ENCODE measurements around the gene CA14. TPM values are rescaled to one million over a fixed set of nuclear protein-coding genes. Genes with fewer than 3 reads are reported as not detected.

Gene CA14
- total and polyA plus RNA-seq, 2 experiments from 2014 or later, result 41.3 to 47.4 TPM

DNA sequence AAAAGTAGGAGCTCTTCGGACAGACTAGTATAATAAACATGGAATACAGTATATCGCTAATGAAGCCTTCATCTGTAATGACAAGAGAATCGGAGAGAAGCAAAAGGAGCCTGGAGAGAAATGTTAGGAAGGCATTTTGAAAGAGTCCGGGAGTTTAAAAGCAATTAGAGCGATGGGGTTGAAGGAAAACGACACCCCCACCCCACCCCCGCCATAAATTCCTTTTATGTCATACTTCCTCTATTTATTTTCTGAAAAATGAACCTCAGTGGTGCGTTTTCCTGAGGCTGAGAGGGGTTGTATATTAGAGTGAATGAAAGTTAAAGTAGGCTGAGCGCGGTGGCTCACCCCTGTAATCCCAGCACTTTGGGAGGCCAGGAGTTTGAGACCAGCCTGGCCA is 11.9 kb downstream of the CA14 start:
- peaks cover 31% of the 10 kb centered on the region for H3K4me1 ChIP-seq (ENCODE audit: insufficient read depth)
- peak overlapping the region; percentile 98 for H3K27ac Mint-ChIP-seq
- no peaks in the 10 kb centered on the region; the same call in 1 of the 3 replicates for H3K9me3 Mint-ChIP-seq
- no peaks in the 10 kb centered on the region for H4K20me1 ChIP-seq (replicated peaks; ENCODE audit: insufficient read depth)
- H3K36me3 ChIP-seq (ENCODE audit: insufficient read depth), result peaks cover 12% of the 10 kb centered on the region; the same call in 1 of the 2 replicates
- no peaks in the 10 kb centered on the region for H3K27me3 ChIP-seq (ENCODE audit: insufficient read depth)
- DNase-seq (ENCODE audit: low spot score), result no peak
- peak overlapping the region; percentile 63 for H3K4me2 ChIP-seq
- H2AFZ ChIP-seq, result no peak overlapping the region
- peaks cover 35% of the 10 kb centered on the region for H3K27me3 Mint-ChIP-seq (ENCODE audit: insufficient read depth, low read depth, poor library complexity)
- peak overlapping the region; percentile 87 for H3K4me3 ChIP-seq
- peaks cover 18% of the 10 kb centered on the region for H3K79me2 ChIP-seq (replicated peaks; ENCODE audit: insufficient read depth)
- TF ChIP-seq ZNF331 (CRISPR knock-in tag; IDR thresholded peaks at IDR 0.05; ENCODE audit: low read depth) (no peak), CREB1 (CRISPR knock-in tag; IDR thresholded peaks at IDR 0.05; ENCODE audit: low read depth) (no peak), EZH2 (IDR thresholded peaks at IDR 0.05; ENCODE audit: low read depth, unreplicated experiment) (no peak), NANOG (IDR thresholded peaks at IDR 0.05; ENCODE audit: borderline replicate concordance) (no peak)
- TF ChIP-seq, protein P1, sequence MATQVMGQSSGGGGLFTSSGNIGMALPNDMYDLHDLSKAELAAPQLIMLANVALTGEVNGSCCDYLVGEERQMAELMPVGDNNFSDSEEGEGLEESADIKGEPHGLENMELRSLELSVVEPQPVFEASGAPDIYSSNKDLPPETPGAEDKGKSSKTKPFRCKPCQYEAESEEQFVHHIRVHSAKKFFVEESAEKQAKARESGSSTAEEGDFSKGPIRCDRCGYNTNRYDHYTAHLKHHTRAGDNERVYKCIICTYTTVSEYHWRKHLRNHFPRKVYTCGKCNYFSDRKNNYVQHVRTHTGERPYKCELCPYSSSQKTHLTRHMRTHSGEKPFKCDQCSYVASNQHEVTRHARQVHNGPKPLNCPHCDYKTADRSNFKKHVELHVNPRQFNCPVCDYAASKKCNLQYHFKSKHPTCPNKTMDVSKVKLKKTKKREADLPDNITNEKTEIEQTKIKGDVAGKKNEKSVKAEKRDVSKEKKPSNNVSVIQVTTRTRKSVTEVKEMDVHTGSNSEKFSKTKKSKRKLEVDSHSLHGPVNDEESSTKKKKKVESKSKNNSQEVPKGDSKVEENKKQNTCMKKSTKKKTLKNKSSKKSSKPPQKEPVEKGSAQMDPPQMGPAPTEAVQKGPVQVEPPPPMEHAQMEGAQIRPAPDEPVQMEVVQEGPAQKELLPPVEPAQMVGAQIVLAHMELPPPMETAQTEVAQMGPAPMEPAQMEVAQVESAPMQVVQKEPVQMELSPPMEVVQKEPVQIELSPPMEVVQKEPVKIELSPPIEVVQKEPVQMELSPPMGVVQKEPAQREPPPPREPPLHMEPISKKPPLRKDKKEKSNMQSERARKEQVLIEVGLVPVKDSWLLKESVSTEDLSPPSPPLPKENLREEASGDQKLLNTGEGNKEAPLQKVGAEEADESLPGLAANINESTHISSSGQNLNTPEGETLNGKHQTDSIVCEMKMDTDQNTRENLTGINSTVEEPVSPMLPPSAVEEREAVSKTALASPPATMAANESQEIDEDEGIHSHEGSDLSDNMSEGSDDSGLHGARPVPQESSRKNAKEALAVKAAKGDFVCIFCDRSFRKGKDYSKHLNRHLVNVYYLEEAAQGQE (IDR thresholded peaks at IDR 0.05; ENCODE audit: unreplicated experiment), result no peak
- TF ChIP-seq, protein P2, sequence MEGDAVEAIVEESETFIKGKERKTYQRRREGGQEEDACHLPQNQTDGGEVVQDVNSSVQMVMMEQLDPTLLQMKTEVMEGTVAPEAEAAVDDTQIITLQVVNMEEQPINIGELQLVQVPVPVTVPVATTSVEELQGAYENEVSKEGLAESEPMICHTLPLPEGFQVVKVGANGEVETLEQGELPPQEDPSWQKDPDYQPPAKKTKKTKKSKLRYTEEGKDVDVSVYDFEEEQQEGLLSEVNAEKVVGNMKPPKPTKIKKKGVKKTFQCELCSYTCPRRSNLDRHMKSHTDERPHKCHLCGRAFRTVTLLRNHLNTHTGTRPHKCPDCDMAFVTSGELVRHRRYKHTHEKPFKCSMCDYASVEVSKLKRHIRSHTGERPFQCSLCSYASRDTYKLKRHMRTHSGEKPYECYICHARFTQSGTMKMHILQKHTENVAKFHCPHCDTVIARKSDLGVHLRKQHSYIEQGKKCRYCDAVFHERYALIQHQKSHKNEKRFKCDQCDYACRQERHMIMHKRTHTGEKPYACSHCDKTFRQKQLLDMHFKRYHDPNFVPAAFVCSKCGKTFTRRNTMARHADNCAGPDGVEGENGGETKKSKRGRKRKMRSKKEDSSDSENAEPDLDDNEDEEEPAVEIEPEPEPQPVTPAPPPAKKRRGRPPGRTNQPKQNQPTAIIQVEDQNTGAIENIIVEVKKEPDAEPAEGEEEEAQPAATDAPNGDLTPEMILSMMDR (conservative IDR thresholded peaks at IDR 0.05; ENCODE audit: low read depth in 2 of 2), result no peak
- H3F3A ChIP-seq (replicated peaks; ENCODE audit: low read depth), result peaks cover 17% of the 10 kb centered on the region; the same call in 1 of the 2 replicates
- H3K4me1 Mint-ChIP-seq, result peaks cover 42% of the 10 kb centered on the region
- H3K9me2 ChIP-seq (ENCODE audit: insufficient read depth), result no peaks in the 10 kb centered on the region
- ATAC-seq, result no peak
- H3K36me3 Mint-ChIP-seq (ENCODE audit: low read depth), result peaks cover 40% of the 10 kb centered on the region
- H3K27ac ChIP-seq (ENCODE audit: low read depth), result peak overlapping the region; percentile 90
- peak overlapping the region; percentile 99 for H3K4me3 Mint-ChIP-seq

DNA sequence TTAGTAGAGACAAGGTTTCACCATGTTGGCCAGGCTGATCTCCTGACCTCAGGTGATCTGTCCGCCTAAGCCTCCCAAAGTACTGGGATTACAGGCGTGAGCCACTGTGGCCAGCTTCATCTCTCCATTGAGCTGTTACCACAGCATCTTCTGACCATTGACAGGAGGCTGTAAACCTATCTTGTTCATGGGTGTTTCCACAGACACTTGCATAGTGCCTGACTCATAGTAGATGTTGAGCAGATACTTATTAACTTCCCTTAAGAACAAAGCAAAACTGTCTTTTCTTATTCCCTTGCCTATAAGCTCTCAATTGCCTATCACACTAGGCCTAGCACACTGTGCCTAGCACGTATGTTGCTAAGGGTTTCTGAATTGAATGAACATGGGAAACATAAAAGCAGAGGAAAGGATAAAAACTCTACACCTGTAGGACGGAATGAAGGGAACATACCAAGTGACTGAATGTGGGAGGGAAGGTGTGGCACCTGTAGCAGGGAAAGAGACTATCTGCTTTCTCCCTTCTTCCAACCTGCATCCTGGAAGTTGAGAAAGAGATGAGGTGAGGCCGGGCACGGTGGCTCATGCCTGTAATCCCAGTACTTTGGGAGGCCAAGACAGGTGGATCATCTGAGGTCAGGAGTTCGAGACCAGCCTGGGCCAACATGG is 13.9 kb downstream of the CA14 start:
- Mint-ChIP-seq H3K27ac (peak overlapping the region; percentile 92), H3K27me3 (ENCODE audit: insufficient read depth, low read depth, poor library complexity) (peaks cover 30% of the 10 kb centered on the region), H3K4me1 (peaks cover 42% of the 10 kb centered on the region), H3K4me3 (peak overlapping the region; percentile 70), H3K9me3 (no peaks in the 10 kb centered on the region; the same call in 1 of the 3 replicates), H3K36me3 (ENCODE audit: low read depth) (peaks cover 20% of the 10 kb centered on the region)
- no peaks in the 10 kb centered on the region for H3K27me3 ChIP-seq (ENCODE audit: insufficient read depth)
- DNase-seq (ENCODE audit: low spot score) (no peak), ATAC-seq (no peak)
- no peaks in the 10 kb centered on the region for H3K9me2 ChIP-seq (ENCODE audit: insufficient read depth)
- peaks cover 10% of the 10 kb centered on the region; the same call in 1 of the 2 replicates for H3F3A ChIP-seq (replicated peaks; ENCODE audit: low read depth)
- H3K4me3 ChIP-seq, result peak overlapping the region; percentile 51; the same call in 1 of the 2 replicates
- TF ChIP-seq EZH2phosphoT487 (IDR thresholded peaks at IDR 0.05; ENCODE audit: unreplicated experiment), result no peak
- TF ChIP-seq ZNF114 (CRISPR knock-in tag; IDR thresholded peaks at IDR 0.05), result no peak
- TF ChIP-seq, protein P3, sequence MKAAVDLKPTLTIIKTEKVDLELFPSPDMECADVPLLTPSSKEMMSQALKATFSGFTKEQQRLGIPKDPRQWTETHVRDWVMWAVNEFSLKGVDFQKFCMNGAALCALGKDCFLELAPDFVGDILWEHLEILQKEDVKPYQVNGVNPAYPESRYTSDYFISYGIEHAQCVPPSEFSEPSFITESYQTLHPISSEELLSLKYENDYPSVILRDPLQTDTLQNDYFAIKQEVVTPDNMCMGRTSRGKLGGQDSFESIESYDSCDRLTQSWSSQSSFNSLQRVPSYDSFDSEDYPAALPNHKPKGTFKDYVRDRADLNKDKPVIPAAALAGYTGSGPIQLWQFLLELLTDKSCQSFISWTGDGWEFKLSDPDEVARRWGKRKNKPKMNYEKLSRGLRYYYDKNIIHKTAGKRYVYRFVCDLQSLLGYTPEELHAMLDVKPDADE (IDR thresholded peaks at IDR 0.05), result no peak
- peaks cover 18% of the 10 kb centered on the region for H3K79me2 ChIP-seq (replicated peaks; ENCODE audit: insufficient read depth)
- no peak overlapping the region for H2AFZ ChIP-seq
- no peaks in the 10 kb centered on the region for H4K20me1 ChIP-seq (replicated peaks; ENCODE audit: insufficient read depth)
- H3K36me3 ChIP-seq (ENCODE audit: insufficient read depth), result peaks cover 5% of the 10 kb centered on the region; the same call in 1 of the 2 replicates
- 0 out of 2 replicates have a peak overlapping the region, but pooled peaks have one; percentile 65 for H3K27ac ChIP-seq (ENCODE audit: low read depth)
- no peak overlapping the region for H3K4me2 ChIP-seq
- peaks cover 31% of the 10 kb centered on the region for H3K4me1 ChIP-seq (ENCODE audit: insufficient read depth)
